ENCODE data around the gene GLRX. TPM values are rescaled to one million over a fixed set of nuclear protein-coding genes. Genes with fewer than 3 reads are reported as not detected.
"Not testable (repeated sequence)": the region's sequence is repeated elsewhere in the genome, so short reads cannot be mapped to it uniquely, and the experiment has no call there.

GLRX gene
- total RNA-seq, 4 donors from 2014 or later = 126 to 311 (median 181) TPM

- Histone ChIP-seq H3K9me3 (no peaks in the 10 kb centered on the region), H3K36me3 (no peaks in the 10 kb centered on the region), H3K4me3 (no peak overlapping the region), H3K27ac (peak overlapping the region; percentile 38 to 83 (median 68)), H3K4me1 (peaks cover 0 to 4% (median 1%) of the 10 kb centered on the region in 4 donors), H3K27me3 (no peaks in the 10 kb centered on the region)
- peak in 1 of 3 donors; percentile 75 for DNase-seq
- no peak for TF ChIP-seq CTCF (IDR thresholded peaks at IDR 0.05)
- peak in 1 of 2 donors; percentile 16 for TF ChIP-seq POLR2A (IDR thresholded peaks at IDR 0.05)
Measured at GRCh38 chr5:95857185-95857945, 34.8 kb upstream of the GLRX start.

- no peak for TF ChIP-seq CTCF (IDR thresholded peaks at IDR 0.05)
- no peak for TF ChIP-seq POLR2A (IDR thresholded peaks at IDR 0.05)
- no peaks in the 10 kb centered on the region for H3K27me3 ChIP-seq
- H3K36me3 ChIP-seq = no peaks in the 10 kb centered on the region
- peak overlapping the region in 3 of 4 donors; percentile 52 to 74 (median 63) for H3K27ac ChIP-seq
- DNase-seq = no peak
- H3K4me1 ChIP-seq = peaks cover 0 to 4% (median 0%) of the 10 kb centered on the region in 4 donors
- no peak overlapping the region for H3K4me3 ChIP-seq
- no peaks in the 10 kb centered on the region for H3K9me3 ChIP-seq
Measured at GRCh38 chr5:95856501-95856981, 34.0 kb upstream of the GLRX start.

- Histone ChIP-seq H3K27me3 (no peaks in the 10 kb centered on the region), H3K9me3 (no peaks in the 10 kb centered on the region), H3K36me3 (no peaks in the 10 kb centered on the region), H3K4me3 (no peak overlapping the region), H3K27ac (no peak overlapping the region), H3K4me1 (no peaks in the 10 kb centered on the region)
- no peak for TF ChIP-seq POLR2A (IDR thresholded peaks at IDR 0.05)
- no peak for TF ChIP-seq CTCF (IDR thresholded peaks at IDR 0.05)
- DNase-seq = no peak
Measured at GRCh38 chr5:95853490-95853889, 31.0 kb upstream of the GLRX start.

GRCh38 chr5:95852567-95852966 is 30.0 kb upstream of the GLRX start:
- Histone ChIP-seq H3K27me3 (no peaks in the 10 kb centered on the region), H3K4me3 (no peak overlapping the region), H3K36me3 (no peaks in the 10 kb centered on the region), H3K9me3 (no peaks in the 10 kb centered on the region), H3K4me1 (no peaks in the 10 kb centered on the region), H3K27ac (no peak overlapping the region)
- TF ChIP-seq POLR2A (IDR thresholded peaks at IDR 0.05) = no peak
- no peak for DNase-seq

GRCh38 chr5:95851141-95851540 is 28.6 kb upstream of the GLRX start:
- H3K27me3 ChIP-seq, DNase-seq, H3K9me3 ChIP-seq, H3K4me3 ChIP-seq, H3K27ac ChIP-seq, H3K36me3 ChIP-seq, H3K4me1 ChIP-seq: not testable (repeated sequence)

GRCh38 chr5:95850391-95850894 is 27.9 kb upstream of the GLRX start:
- no peak overlapping the region for H3K27ac ChIP-seq
- DNase-seq = no peak

More at GRCh38 chr5:95850391-95850894, 27.9 kb upstream of the GLRX start:
- Histone ChIP-seq H3K36me3 (no peaks in the 10 kb centered on the region), H3K4me3 (no peak overlapping the region), H3K27me3 (no peaks in the 10 kb centered on the region), H3K9me3 (no peaks in the 10 kb centered on the region), H3K4me1 (no peaks in the 10 kb centered on the region)
- TF ChIP-seq CTCF (IDR thresholded peaks at IDR 0.05) (no peak), POLR2A (IDR thresholded peaks at IDR 0.05) (no peak)

Data from Peyer's patch (tissue), 4 donors.